Measurements from ENCODE around the gene PPP2R5B. TPM values are rescaled to one million over a fixed set of nuclear protein-coding genes. Genes with fewer than 3 reads are reported as not detected.
A peak's percentile ranks its signal among the peaks of the same experiment; 100 is the strongest.
"Not testable (repeated sequence)": the region's sequence is repeated elsewhere in the genome, so short reads cannot be mapped to it uniquely, and the experiment has no call there.

Gene PPP2R5B
- total RNA-seq, 1 donor from 2014 or later: 21.1 TPM

GRCh38 chr11:64947208-64947814, 22.8 kb downstream of the PPP2R5B start:
- ATAC-seq: no peak
- DNase-seq (ENCODE audit: low spot score): no peak
- intact Hi-C loops (cut with DNase I): no loop called here

GRCh38 chr11:64951529-64951928, 27.0 kb downstream of the PPP2R5B start:
- no peak for ATAC-seq
- intact Hi-C loops (cut with DNase I): loop anchor here (5.0 kb wide), 1 partner anchor 364 kb away; no protein-coding TSS in a partner anchor
- DNase-seq (ENCODE audit: low spot score): no peak

DNA sequence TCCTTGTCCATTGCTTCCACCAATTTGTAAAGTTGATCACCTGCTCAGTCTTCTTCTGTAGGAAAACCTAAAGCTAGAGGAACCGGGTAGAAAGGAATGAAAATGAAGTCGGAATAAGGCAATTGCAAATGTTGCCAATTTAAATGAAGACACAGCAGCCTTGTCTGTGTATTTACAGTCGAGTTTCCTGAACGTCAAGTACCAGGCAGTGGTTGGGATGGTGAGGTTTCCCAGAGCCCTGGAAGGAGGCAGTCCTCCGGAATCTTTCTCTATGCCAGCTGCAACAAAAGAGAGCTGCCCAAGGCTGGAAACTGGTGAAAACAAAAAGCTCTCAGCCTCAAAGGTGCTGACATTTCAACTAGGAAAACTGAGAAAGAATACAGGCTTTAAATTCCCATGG, 29.7 kb downstream of the PPP2R5B start:
- intact Hi-C loops (cut with DNase I): loop anchor here (5.0 kb wide), 1 partner anchor 367 kb away; no protein-coding TSS in a partner anchor
- ATAC-seq: no peak
- no peak for DNase-seq (ENCODE audit: low spot score)

GRCh38 chr11:64959498-64959897, 35.0 kb downstream of the PPP2R5B start:
- no peak for ATAC-seq
- no peak for DNase-seq (ENCODE audit: low spot score)
- intact Hi-C loops (cut with DNase I): no loop called here

DNA sequence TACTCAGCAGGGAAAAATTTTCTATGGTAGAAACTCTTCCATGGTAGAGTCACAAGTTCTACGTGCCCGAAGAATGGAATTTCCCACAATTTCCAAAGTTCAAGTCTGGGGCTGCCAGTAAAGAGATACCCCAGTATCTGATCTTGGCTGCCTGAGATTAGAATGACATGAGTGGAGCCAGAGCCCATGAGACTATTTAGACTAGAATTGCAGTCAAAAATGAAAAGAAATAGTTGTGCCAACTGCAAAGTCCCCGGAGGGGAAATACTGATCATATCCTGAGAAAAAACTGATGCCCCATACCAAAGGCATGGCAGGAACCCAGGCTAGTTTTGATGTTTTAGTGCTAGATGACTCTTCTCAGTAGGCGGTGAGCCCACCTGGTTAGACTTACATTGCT, 36.2 kb downstream of the PPP2R5B start:
- intact Hi-C loops (cut with DNase I): no loop called here

DNA sequence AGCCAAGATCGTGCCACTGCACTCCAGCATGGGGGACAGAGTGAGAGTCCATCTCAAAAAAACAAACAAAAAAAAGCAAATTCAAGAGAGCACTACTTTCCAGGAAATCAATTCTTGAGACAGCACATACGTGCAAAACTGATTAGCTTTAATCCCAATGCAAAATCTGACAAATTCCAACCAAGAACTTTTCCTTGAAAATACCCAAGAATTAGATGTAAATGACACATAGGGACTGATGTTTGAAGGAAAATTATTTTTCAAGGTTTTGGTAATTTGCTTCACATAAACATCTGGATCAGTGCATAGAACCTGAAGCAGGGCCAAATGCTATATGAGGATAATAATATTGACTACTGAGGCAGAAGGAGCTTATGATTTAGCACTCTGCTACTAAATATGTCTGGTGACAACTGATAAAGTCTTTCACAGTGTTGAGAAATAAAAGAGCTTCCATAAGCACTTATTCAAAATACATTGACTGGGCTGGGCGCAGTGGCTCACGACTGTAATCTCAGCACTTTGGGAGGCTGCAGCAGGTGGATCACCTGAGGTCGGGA, 38.7 kb downstream of the PPP2R5B start:
- DNase-seq (ENCODE audit: low spot score) (no peak), ATAC-seq (no peak)
- intact Hi-C loops (cut with DNase I): no loop called here

More for the DNA sequence above, 36.2 kb downstream of the PPP2R5B start:
- ATAC-seq (no peak), DNase-seq (ENCODE audit: low spot score) (no peak)

GRCh38 chr11:64967375-64967774, 42.9 kb downstream of the PPP2R5B start:
- ATAC-seq (no peak), DNase-seq (ENCODE audit: low spot score) (no peak)
- intact Hi-C loops (cut with DNase I): no loop called here

- DNase-seq (ENCODE audit: low spot score) (no peak), ATAC-seq (no peak)
- intact Hi-C loops (cut with DNase I): no loop called here
These were observed 44.7 kb downstream of the PPP2R5B start for GRCh38 chr11:64969209-64969608.

- intact Hi-C loops (cut with DNase I): no loop called here
- DNase-seq (ENCODE audit: low spot score) (peak; percentile 19), ATAC-seq (no peak)
These were observed 46.3 kb downstream of the PPP2R5B start for GRCh38 chr11:64970731-64971151.

DNA sequence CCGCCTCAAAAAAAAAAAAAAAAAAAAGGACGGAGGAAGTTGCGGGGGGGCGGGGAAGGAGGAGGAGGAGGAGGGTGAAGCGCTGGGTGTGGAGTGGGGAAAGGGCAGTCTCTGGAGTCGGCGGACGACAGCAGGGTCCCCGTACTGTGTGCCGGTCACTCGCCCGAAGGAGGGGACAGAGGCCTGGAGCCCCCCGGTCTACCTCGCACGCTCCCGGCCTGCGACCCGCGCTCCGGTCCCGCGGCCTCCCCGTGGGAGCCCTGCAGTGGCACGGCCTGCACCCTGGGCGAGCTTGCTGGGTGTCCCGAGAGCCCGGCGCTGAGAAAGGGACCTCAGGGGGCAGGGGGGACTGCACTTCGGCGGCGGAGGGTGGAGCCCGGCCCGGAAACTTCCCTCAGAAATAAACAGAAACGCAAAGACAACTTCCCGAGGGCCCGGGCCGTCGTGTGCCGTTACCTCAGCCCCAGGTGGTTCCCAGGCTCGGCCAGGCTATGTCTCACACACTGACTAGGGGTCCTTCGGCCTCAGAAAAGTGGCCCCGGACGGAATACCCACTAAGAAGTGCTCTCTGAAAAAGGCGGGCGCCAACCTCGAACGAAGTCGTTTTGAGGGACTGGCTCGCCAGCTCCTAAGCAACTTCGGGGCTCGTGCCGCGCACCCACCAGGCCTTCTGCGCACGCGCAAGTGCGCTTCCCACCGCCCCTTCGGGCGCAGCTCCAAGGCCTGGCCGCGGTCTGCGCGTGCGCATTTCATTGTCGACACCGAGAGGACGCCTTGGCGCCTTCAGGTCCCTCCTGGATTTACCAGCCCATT, 47.1 kb downstream of the PPP2R5B start, which contains the start of gene MAJIN:
TSS of gene MAJIN (minus strand) at position 688 of the 813 bp plus-strand sequence. CDS start 12,703 bp downstream, outside the sequence.
- ATAC-seq (peak; percentile 92), DNase-seq (ENCODE audit: low spot score) (peak; percentile 90)
- intact Hi-C loops (cut with DNase I): no loop called here

DNA sequence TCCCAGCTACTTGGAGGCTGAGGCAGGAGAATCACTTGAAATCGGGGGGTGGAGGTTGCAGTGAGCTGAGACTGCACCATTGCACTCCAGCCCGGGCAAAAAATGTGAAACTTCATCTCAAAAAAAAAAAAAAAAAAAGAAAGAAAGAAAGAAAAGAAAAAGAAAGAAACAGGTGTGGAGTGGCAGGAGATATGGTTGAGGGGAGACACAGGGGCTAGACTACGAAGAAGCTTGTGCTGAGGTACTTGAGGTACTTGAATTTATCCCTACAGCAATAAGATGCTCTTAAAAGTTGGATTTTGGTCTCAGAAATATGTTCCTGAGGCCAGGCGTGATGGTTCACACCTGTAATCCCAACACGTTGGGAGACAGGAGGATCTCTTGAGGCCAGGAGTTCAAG, 49.6 kb downstream of the PPP2R5B start:
- intact Hi-C loops (cut with DNase I): no loop called here
- DNase-seq (ENCODE audit: low spot score): no peak
- no peak for ATAC-seq

DNA sequence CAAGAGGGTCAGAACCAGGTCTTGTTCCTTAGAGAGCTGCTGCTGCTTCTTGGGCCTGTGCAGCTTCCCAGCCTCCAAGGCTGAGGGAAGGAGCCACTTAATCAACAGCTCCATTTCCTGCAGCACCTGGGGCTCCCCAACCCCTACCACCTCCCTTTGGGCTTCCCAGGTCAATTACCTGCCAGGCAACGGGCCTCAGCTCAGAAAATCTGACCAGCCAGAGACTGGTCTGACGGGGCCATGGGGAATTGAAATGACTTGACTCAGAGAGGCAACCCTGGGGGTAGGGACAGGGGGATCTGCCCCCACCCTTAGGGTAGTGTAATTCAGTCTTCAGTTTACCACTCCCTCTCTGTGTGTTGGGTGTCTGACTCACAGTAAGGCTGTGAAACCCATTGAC, 52.2 kb downstream of the PPP2R5B start:
- intact Hi-C loops (cut with DNase I): no loop called here
- ATAC-seq (no peak), DNase-seq (ENCODE audit: low spot score) (no peak)

- DNase-seq (ENCODE audit: low spot score); intact Hi-C loops (cut with DNase I); ATAC-seq: not testable (repeated sequence)
These were observed 58.9 kb downstream of the PPP2R5B start for GRCh38 chr11:64983339-64983738.

Small RNA genes within 50 kb of the gene (microRNA-seq; reads per million reads assigned to microRNA genes)
- gene MIR6749 (not detected), gene MIR6750 (not detected)

Other genes with a start within 250 kb of the PPP2R5B start
- gene NRXN2, start 201.5 kb upstream of the PPP2R5B start, total RNA-seq: 13.7 TPM
- 39.7 TPM for gene RASGRP2, start 180.5 kb upstream of the PPP2R5B start, total RNA-seq
- gene PYGM, start 164.7 kb upstream of the PPP2R5B start, total RNA-seq: 8.1 TPM
- 366 TPM for gene SF1, start 146.1 kb upstream of the PPP2R5B start, total RNA-seq
- gene MAP4K2, start 121.5 kb upstream of the PPP2R5B start, total RNA-seq: 18.0 TPM
- 17.7 TPM for gene MEN1, start 114.1 kb upstream of the PPP2R5B start, total RNA-seq
- gene CDC42BPG, start 80.0 kb upstream of the PPP2R5B start, total RNA-seq: 0.58 TPM
- 64.5 TPM for gene EHD1, start 46.1 kb upstream of the PPP2R5B start, total RNA-seq
- gene ATG2A, start 7.5 kb upstream of the PPP2R5B start, total RNA-seq: 28.0 TPM
- gene GPHA2, start 11.2 kb downstream of the PPP2R5B start, total RNA-seq: not detected
- gene MAJIN, start 47.4 kb downstream of the PPP2R5B start, total RNA-seq: not detected
- 2.9 TPM for gene BATF2, start 72.3 kb downstream of the PPP2R5B start, total RNA-seq
- gene ARL2, start 89.5 kb downstream of the PPP2R5B start, total RNA-seq: 130 TPM
- 34.4 TPM for gene SNX15, start 102.8 kb downstream of the PPP2R5B start, total RNA-seq
- 4.9 TPM for gene SAC3D1, start 116.5 kb downstream of the PPP2R5B start, total RNA-seq
- 14.7 TPM for gene NAALADL1, start 133.9 kb downstream of the PPP2R5B start, total RNA-seq
- 0.71 TPM for gene CDCA5, start 159.4 kb downstream of the PPP2R5B start, total RNA-seq
- 32.9 TPM for gene ZFPL1, start 159.5 kb downstream of the PPP2R5B start, total RNA-seq
- gene VPS51, start 171.5 kb downstream of the PPP2R5B start, total RNA-seq: 115 TPM
- gene TM7SF2, start 187.2 kb downstream of the PPP2R5B start, total RNA-seq: 18.2 TPM
- gene ZNHIT2, start 193.0 kb downstream of the PPP2R5B start, total RNA-seq: 6.8 TPM
- 722 TPM for gene FAU, start 197.4 kb downstream of the PPP2R5B start, total RNA-seq
- 32.1 TPM for gene MRPL49, start 197.6 kb downstream of the PPP2R5B start, total RNA-seq
- 75.9 TPM for gene SYVN1, start 209.8 kb downstream of the PPP2R5B start, total RNA-seq
- gene SPDYC, start 245.5 kb downstream of the PPP2R5B start, total RNA-seq: not detected